ENCODE results near the gene LGALS9.

- TF ChIP-seq, protein P1, sequence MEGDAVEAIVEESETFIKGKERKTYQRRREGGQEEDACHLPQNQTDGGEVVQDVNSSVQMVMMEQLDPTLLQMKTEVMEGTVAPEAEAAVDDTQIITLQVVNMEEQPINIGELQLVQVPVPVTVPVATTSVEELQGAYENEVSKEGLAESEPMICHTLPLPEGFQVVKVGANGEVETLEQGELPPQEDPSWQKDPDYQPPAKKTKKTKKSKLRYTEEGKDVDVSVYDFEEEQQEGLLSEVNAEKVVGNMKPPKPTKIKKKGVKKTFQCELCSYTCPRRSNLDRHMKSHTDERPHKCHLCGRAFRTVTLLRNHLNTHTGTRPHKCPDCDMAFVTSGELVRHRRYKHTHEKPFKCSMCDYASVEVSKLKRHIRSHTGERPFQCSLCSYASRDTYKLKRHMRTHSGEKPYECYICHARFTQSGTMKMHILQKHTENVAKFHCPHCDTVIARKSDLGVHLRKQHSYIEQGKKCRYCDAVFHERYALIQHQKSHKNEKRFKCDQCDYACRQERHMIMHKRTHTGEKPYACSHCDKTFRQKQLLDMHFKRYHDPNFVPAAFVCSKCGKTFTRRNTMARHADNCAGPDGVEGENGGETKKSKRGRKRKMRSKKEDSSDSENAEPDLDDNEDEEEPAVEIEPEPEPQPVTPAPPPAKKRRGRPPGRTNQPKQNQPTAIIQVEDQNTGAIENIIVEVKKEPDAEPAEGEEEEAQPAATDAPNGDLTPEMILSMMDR (IDR thresholded peaks at IDR 0.05) = no peak
- no peak for TF ChIP-seq POLR2A (IDR thresholded peaks at IDR 0.05)
Observed at GRCh38 chr17:27659683-27660082, 28.7 kb downstream of the LGALS9 start.

Measured in esophagus squamous epithelium (tissue), 4 donors.